Gastrocnemius medialis (tissue), 4 donors: ENCODE data around the gene TBX2.

ENCODE experiments used
- POLR2A ChIP-seq, 2 donors: fragments of 450-650 bp; IDR thresholded peaks; one replicate each; pipeline ENCODE4 v1.6.1; 2017; ENCODE audit warnings: antibody characterized with exemption in 2 of 2, mild to moderate bottlenecking in 2 of 2, moderate library complexity in 2 of 2
- TF ChIP-seq, protein P1 (sequence below), 5 experiments: fragments of 450-650 bp in 3 of 5; fragments of 200-600 bp in 2 of 5; sonication (generic) in 2 of 5; IDR thresholded peaks in 4 of 5; conservative IDR thresholded peaks in 1 of 5; 1 replicate in 4 of 5; 2 replicates in 1 of 5; pipeline ENCODE4 v1.5.1; 2016 to 2019; ENCODE audit warnings: antibody characterized with exemption in 5 of 5, mild to moderate bottlenecking in 3 of 5, moderate library complexity in 3 of 5

DNA sequence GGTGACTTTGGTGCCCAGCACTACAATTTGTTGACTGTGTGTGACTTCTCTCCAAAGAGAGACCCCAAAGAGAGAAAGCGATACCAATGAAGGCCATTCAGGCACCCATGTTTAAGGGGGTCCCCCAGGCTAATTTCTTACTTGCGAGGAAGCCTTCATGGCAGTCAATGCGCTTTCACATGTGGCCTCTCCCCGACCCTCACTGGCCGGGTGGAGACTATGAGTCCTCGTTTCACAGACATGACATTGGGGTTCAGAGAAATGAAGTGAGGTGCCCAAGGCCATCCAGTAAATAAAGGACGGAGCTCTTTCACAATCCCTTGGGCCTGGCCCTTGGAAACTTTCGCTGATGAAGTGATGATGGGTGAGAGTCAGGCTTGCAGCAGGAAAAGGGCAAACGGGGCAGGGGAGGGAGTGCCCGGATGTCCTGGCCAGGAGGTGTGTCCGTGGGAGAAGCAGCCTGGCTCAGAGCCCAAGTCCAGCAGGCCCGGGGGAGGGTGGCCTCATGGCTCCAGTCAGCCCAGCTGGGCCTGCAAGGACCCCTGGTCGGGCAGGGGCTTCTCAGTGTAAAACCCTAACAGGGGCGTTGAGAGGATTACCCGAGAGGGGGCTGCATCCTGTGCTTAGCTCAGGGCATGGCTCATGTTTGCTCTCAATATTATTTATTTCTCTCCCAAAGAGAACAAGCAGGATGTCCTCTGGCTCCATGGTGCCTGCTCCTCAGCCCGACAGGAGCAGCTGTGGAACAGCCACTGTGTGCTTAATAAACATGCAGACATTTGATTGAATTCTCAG lies 14.7 kb downstream of the TBX2 start:
- TF ChIP-seq, protein P1, sequence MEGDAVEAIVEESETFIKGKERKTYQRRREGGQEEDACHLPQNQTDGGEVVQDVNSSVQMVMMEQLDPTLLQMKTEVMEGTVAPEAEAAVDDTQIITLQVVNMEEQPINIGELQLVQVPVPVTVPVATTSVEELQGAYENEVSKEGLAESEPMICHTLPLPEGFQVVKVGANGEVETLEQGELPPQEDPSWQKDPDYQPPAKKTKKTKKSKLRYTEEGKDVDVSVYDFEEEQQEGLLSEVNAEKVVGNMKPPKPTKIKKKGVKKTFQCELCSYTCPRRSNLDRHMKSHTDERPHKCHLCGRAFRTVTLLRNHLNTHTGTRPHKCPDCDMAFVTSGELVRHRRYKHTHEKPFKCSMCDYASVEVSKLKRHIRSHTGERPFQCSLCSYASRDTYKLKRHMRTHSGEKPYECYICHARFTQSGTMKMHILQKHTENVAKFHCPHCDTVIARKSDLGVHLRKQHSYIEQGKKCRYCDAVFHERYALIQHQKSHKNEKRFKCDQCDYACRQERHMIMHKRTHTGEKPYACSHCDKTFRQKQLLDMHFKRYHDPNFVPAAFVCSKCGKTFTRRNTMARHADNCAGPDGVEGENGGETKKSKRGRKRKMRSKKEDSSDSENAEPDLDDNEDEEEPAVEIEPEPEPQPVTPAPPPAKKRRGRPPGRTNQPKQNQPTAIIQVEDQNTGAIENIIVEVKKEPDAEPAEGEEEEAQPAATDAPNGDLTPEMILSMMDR (IDR thresholded peaks at IDR 0.05 in 4 of 5, conservative IDR thresholded peaks at IDR 0.05 in 1 of 5), result no peak
- no peak for TF ChIP-seq POLR2A (IDR thresholded peaks at IDR 0.05)
